IPS-18c (cell line): ENCODE measurements around the gene L3MBTL4.

Experiments used
- H3K4me3 ChIP-seq: 2 replicates; pipeline ENCODE4 v1.7.0; 2013; ENCODE audit warnings: low read depth, mild to moderate bottlenecking, low read length, moderate library complexity; ENCODE audit not compliant: insufficient read depth
- H3K9me3 ChIP-seq: one replicate; pipeline ENCODE4 v1.6.1; 2013; ENCODE audit warnings: mild to moderate bottlenecking, low read length, moderate library complexity; ENCODE audit not compliant: control insufficient read depth, insufficient read depth

L3MBTL4 gene

DNA sequence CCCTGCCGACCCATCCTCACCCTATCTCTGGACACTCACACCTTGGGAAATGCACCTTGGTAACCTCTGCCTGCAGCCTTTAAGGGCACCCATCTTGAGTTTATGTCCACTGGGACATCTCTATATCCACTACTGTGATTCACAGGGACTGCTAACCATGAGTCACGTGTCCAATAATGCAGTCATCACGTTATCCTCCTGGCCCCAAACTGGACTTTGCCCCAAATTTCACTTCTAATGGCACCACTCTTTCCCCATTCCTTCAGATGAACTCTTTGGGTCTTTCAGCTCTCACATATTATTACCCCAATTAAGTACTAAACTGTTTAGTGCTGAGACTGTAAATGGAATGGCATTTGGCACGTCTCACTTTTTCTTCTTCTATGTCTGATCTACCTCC, 448.2 kb downstream of the L3MBTL4 start:
- peaks cover 2% of the 10 kb centered on the region for H3K9me3 ChIP-seq
- no peak overlapping the region for H3K4me3 ChIP-seq

DNA sequence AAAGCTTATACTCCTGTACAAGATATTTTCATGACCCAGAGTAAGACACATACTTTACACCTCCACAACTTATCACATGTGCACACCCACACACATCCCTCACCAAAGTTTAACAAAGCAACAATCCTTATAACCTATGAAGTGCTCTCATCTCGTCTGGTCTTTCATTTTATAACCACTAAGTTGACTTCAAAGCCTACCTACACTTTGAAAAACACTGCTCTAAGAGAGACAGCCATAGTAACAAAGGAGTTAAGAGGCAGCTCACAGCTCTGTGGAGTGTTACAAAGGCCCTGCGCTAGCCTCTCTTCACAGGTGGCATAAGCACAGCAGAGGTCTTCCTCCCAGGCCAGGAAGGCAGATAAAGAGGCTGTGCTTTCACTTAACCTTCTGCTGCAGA, 449.7 kb downstream of the L3MBTL4 start:
- no peak overlapping the region for H3K4me3 ChIP-seq
- H3K9me3 ChIP-seq: peaks cover 2% of the 10 kb centered on the region

DNA sequence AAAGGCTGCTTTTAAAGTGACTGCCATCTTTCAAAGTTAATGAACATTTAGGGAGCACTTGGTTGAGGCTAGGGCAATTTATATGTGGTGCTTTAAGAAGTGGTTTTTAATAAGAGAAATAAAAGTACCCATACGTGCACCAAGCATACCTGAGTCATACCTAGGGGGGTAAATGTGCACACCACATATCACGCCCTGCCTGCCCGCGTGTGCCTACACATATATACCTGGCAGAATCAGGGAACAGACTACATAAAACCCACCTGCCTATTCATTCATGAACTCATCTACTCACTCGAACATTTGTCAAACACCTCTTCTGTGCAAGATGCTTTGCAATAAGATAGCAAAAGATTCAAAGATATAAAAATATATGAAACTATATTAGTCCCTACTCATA, 450.1 kb downstream of the L3MBTL4 start:
- no peak overlapping the region for H3K4me3 ChIP-seq
- peaks cover 2% of the 10 kb centered on the region for H3K9me3 ChIP-seq

DNA sequence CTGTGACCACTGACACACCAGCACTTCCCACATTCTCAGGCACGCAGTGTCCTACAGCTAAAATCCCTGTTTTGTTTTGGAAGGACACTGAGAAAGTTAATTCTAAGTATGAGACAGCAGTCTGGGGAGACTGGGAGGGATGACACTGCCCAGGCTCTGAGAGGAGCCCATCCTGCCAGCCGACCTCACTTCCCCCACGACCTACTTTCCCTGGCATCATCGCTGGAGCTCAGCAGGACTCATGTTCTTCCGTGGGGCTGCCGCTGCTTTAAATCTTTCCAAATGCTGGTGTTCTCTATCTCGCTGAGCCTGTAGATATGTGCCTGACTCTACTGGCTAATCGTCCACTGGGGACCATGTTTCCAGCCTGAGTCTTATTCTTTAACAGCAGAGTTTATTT, 450.6 kb downstream of the L3MBTL4 start:
- Histone ChIP-seq H3K4me3 (no peak overlapping the region), H3K9me3 (peaks cover 2% of the 10 kb centered on the region)

DNA sequence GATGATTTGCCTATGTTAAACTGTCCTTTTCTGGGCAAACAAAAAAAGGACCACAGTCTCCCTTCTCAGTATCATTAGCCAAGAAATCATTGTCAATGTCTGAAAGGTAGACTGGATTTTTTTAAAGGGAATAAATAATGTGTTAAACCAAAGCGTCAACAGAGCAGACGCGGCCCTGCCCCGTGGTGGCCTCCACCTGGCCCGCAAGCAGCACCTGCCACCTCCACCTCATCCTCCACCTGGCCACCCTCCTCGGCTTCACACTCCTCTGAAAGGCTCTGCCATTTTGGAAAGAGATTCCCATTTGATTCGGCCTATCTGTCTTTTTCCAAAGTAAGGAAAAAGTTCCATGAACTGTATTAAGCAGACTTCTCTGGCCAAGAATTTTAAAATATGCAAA, 451.4 kb downstream of the L3MBTL4 start:
- Histone ChIP-seq H3K4me3 (no peak overlapping the region), H3K9me3 (peaks cover 2% of the 10 kb centered on the region)

DNA sequence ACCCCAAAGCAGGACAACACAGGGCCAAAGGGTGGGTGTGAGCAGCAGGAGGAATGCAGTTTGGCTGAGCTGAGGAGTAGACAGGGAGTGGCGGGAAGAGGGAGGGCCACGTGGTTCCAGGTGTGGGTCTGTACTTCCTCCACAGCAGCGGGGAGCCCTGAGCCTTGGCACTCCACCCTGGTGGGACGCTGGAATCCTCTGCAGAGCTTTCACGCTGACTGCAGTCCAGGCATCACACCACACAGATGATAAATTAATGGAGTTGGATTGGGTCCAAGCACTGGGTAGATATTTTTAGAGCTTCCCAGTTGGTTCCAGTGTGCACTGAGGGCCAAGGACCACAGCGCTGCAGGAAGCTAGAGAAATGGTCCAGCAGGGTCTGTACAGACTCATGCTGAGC, 452.3 kb downstream of the L3MBTL4 start:
- Histone ChIP-seq H3K9me3 (peaks cover under 1% of the 10 kb centered on the region), H3K4me3 (no peak overlapping the region)

DNA sequence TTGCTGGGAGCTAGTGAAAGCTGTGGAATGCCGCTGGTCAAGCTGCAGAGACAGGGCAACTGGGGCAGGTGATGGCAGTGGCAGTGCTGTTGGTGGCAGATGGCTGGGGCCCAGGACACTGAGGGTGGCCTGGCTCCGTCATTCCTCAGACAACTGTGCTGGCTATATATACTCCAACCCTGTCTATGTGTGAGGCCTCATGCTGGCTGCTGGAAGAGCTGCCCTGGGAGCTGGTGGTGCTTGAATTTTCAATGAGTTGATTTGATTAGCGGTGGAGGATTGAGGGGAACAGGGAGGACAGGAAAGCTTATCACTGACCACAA, 452.9 kb downstream of the L3MBTL4 start:
- no peak overlapping the region for H3K4me3 ChIP-seq
- H3K9me3 ChIP-seq: no peaks in the 10 kb centered on the region

DNA sequence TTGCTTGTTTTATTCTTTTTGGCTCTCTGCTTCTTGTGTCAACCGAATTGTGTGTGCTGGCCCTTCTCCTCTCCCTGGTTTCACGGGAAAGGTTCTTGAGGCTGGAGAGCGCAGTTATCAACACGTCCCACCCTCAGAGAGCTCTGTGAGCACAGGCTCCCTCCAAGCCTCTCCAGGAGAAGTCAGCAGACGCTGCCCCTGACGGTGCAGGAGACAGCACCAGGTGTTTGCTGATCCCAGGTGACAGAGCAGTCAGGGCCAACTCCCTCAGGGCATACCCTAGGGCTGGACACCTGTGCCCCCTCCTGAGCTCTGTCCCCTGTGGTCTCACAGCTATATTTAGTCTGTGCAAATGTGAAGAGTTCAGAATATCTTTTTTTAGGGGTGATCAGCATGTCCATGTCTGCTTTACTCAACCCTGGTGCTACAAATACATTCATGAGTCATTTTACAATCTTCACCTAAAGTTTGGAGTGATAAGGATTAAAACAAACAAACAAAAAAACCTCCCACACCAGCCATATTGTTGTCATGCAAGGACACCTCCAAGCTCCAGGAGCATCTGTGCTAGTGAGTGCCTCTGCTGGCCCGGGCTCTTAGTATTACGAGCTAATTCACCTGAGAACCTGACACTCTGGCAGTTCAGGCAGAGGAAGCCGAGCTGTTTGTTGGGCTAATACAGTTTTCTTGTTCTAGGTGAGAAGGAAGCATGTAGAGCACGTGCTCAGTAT, 453.4 kb downstream of the L3MBTL4 start:
- Histone ChIP-seq H3K4me3 (no peak overlapping the region), H3K9me3 (no peaks in the 10 kb centered on the region)

DNA sequence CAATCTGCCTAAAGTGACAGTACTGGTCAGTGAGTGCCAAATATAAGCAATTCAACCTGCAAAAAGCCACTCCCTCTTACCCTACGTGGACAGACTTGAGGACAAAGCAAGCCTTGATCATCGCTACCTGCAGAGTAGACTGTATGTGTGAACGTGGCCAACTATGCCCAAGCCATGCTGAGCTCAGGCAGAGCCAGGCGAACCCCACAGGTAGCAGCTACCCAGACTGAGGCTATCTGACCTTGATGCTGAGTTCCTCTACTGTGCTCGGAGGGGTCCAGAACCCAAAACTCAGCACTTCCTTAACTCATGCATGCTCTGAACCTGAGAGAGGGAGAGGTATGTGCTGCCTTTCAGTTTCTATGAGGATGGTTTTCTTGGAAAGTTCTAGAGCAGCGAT, 455.9 kb downstream of the L3MBTL4 start:
- H3K9me3 ChIP-seq: no peaks in the 10 kb centered on the region

DNA sequence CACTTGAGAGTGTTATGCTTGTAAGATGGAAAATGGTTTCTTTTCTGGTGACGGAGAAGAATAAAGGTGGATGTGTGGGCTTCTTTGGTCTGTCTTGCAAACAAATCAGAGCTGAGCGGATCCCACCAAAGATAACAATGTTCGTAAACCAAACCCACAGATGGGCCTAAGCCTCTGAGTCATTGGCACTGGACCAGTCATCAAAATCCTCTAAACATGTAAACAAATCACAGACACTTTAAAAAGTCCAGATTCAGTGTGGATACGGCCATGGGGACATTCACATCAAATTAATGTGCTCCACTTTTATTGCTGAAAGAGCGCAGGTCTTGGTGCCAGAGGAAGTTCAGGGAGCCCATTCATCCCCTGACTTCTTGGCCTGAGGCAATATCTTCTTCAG, 458.9 kb downstream of the L3MBTL4 start:
- H3K9me3 ChIP-seq: no peaks in the 10 kb centered on the region

More for the DNA sequence above, 455.9 kb downstream of the L3MBTL4 start:
- no peak overlapping the region for H3K4me3 ChIP-seq

DNA sequence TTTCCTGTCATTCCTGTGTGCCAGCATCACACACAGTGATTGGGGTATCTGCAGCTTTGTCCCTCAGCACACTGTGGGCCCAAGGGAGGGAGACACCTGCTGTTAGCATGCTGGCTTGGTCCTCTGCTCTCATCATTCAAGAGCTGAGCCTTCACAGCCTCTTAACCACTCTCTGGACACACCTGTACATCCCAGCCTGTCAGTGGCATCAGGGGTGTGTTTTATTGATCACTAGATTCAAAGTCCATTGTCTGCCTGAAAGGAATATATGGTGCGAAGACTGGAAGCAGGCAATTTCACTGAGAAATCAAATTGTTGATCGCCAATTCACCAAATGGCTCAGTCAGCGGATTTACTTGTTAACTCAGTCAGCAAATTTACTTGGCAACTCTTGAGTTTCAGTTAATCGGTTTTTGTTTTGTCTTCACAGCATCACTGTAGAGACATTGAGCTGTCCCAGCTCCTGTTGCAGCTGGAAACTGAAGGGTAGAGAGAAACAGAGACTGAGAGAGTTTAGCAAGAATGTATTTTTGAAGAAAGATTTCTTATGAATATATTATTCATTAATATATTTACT, 463.1 kb downstream of the L3MBTL4 start:
- Histone ChIP-seq H3K9me3 (no peaks in the 10 kb centered on the region), H3K4me3 (no peak overlapping the region)

More for the DNA sequence above, 458.9 kb downstream of the L3MBTL4 start:
- no peak overlapping the region for H3K4me3 ChIP-seq

DNA sequence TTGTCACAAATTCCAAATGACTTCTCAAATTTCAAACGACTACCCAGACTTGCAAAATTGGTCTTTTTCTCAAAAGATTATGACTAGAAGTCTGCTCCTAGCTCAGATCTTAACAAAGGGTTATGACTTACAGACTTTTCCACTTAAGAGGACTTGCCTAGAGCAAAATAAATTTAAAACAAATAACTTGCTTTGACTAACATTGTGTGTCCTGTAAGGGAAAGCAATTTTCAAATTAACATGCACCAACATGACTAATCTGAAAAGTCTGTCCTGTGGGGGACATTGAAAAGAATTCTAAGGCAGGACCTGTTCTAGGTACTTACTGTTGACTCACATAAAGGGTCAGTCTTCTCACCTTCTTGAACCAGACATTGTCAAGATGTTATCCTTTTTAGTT, 465.9 kb downstream of the L3MBTL4 start:
- Histone ChIP-seq H3K4me3 (no peak overlapping the region), H3K9me3 (no peaks in the 10 kb centered on the region)

DNA sequence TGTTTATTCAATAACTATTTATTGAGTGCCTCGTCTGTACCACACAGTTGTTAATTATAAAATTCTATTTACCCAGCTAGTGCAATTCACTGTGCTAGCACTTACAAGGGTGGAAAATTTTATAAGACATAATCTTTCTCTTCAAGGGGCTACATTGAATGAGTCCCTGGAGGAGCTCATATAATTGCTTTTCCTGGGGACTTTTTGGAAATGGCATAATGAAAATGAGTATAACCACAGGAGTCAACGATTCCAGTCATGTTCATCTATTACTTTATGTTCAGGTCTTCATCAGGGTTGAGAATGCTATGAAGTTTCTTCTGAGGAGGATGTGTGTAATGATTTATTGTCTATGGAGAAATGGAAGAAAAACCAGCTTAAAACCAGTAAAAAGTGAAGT, 466.5 kb downstream of the L3MBTL4 start:
- no peaks in the 10 kb centered on the region for H3K9me3 ChIP-seq
- no peak overlapping the region for H3K4me3 ChIP-seq

DNA sequence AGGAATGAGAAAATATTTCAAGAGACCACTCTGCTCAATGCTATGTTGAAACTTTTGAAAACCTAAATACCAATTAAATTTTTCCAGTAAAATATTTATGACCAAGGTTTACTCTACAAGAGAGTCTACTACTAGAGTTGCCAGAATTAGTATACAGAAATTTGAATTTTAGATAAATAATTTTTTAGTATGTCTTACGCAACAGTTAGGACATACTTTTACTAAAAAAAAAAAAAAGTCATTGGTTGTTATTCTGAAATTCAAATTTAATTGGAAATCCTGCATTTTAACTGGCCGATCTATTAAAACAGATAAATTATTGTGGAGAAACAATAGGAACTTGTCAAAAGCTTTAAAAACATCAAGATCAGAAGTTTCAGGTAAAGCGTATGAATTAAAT, 470.3 kb downstream of the L3MBTL4 start:
- H3K9me3 ChIP-seq: no peaks in the 10 kb centered on the region

DNA sequence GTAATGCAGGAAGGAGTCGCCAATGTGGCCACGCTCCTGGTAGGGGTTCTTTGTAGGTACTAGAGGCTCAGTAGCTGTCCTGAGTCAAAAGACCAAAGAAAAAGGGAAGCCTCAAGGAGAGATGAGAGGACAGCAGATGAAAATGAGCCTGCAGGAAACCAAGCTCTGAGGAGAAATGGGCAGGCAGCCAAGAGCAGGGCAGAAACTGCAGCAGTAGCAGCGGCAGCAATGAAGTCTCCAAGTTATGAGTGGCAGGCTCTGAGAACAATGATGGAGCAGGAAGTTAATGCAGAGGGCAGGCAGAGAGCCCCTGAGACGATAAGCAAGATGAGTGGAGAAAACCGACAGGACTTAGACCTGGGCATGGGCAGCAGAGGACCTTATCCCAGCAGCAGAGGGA, 471.2 kb downstream of the L3MBTL4 start:
- Histone ChIP-seq H3K9me3 (no peaks in the 10 kb centered on the region), H3K4me3 (no peak overlapping the region)

More for the DNA sequence above, 470.3 kb downstream of the L3MBTL4 start:
- no peak overlapping the region for H3K4me3 ChIP-seq

DNA sequence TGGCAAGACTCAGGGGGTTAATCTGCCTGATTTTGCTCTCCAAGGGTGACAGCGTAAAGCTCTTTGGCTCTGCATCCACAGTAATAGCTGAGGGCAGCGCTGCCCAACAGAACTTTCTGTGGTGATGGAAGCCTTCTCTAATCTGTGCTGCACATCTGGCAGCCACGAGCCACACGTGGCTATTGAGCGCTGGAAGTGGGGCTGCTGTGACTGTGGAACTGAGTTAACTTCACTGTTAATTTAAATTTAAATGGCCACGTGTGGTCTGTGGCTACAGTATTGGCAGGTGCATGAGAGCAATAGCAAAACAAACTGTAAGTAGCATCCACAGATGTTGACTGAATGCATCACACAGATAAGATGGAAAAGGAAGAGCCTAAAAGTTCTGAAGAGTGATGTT, 472.1 kb downstream of the L3MBTL4 start:
- Histone ChIP-seq H3K9me3 (no peaks in the 10 kb centered on the region), H3K4me3 (no peak overlapping the region)

DNA sequence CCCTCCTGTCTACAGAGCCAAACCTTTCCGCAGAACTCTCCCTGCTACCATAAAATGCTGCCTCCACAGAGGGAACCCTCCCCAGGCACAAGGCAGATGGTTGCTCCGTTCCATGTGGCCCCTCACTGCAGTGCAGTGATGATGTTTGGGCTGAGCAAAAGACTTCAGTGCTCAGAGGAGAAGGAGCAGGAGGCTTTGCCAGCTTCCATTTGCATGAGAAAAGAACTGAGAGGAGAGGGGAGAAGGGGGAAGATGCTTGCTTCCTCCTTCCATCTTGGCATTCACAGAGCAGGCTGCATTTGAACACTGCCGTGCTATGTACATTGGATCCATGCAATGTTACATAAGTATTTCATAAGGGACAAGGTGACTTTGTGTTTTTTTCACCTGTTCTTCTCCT, 472.8 kb downstream of the L3MBTL4 start:
- Histone ChIP-seq H3K4me3 (no peak overlapping the region), H3K9me3 (no peaks in the 10 kb centered on the region)

DNA sequence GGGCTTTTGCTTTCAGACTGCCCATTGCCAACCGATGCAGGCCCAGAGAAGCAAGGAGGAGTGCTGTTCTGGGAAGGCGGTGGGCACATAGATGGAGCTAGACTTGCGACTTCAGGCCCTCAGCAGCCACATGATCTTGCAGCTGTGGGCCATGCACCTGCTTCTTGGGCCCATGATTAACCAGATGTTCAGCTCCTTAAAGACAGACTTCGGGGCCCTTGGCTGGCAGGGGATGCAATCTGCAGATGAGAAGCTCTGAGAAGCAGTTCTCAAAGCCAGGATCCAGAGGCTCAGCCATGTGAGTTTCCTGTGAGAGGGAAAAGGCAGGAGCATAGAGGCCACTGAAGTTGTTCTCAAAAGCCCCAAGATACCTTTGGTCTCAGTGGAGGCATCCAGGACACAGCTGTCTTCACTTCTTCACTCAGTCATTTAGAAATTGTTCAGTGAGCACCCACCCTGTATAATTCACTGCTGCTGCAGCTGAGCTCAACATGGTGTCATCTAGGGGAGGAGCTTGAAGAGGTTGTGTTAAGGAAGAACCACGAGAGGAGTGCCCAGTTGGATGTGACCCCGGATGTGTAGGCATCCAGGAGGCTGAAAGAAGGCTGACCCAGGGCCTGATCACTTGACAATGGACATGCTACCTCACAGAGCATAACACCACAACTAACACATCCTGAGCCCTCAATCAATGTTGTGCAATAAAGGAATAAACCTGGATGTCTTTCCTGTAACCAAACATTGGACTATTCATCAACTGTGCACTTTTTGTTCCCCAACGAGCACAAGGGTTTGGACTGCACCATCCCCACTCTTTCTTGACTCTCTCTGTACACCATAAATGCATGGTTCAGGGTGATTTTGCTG, 474.7 kb downstream of the L3MBTL4 start:
- no peaks in the 10 kb centered on the region for H3K9me3 ChIP-seq

More for the DNA sequence above, 474.7 kb downstream of the L3MBTL4 start:
- H3K4me3 ChIP-seq: no peak overlapping the region
